H1 (cell line): ENCODE measurements around the gene UBE2L6. TPM values are rescaled to one million over a fixed set of nuclear protein-coding genes. Genes with fewer than 3 reads are reported as not detected.

ENCODE experiments used
- ASH2L ChIP-seq: fragments of 200-600, 300-600 bp; sonication (generic); IDR thresholded peaks from one replicate; pipeline ENCODE4 v1.7.1; 2017; ENCODE audit warnings: low read length
- CHD7 ChIP-seq: fragments of 300-600 bp; sonication (generic); IDR thresholded peaks from 2 replicates; pipeline ENCODE4 v1.7.1; 2012; ENCODE audit warnings: low read length, moderate library complexity, mild to moderate bottlenecking, inconsistent platforms; ENCODE audit not compliant: insufficient replicate concordance
- EGR1 ChIP-seq: IDR thresholded peaks from 2 replicates; pipeline ENCODE4 v1.6.1; 2011; ENCODE audit warnings: low read depth, low read length, borderline replicate concordance
- GABPA ChIP-seq: IDR thresholded peaks from 2 replicates; pipeline ENCODE4 v1.6.1; 2011; ENCODE audit warnings: mild to moderate bottlenecking, low read length, moderate library complexity, borderline replicate concordance; ENCODE audit not compliant: insufficient read depth
- MAFK ChIP-seq: IDR thresholded peaks from 2 replicates; pipeline ENCODE4 v1.6.1; 2012; ENCODE audit warnings: low read depth, mild to moderate bottlenecking, improper control_type of control experiment, low read length
- NANOG ChIP-seq: IDR thresholded peaks from 2 replicates; pipeline ENCODE4 v1.6.1; 2011; ENCODE audit warnings: low read length, low read depth, mild to moderate bottlenecking, inconsistent platforms; ENCODE audit not compliant: insufficient read depth, poor library complexity, severe bottlenecking
- POLR2AphosphoS5 ChIP-seq: IDR thresholded peaks from 2 replicates; pipeline ENCODE4 v1.6.1; 2011; ENCODE audit warnings: low read depth, low read length
- YY1 ChIP-seq: IDR thresholded peaks from 2 replicates; pipeline ENCODE4 v1.6.1; 2011; ENCODE audit warnings: low read depth, mild to moderate bottlenecking, low read length
- polyA plus RNA-seq, 7 experiments: library from polyadenylated mRNA; depleted of rRNA in 3 of 7; stranded (reverse) in 5 of 7; unstranded in 2 of 7; fragments of >200 nt in 5 of 7; fragments of 200-250 nt in 2 of 7; gene quantifications; 1 replicate in 5 of 7; 2 replicates in 1 of 7; 4 replicates in 1 of 7; pipeline versions ENCODE4 v1.2.1 to v1.2.3, GENCODE V29; 2011 to 2013; ENCODE audit warnings: missing spikeins in 2 of 7, mixed read lengths in 2 of 7
- total RNA-seq: library from RNA; stranded (reverse); fragmentation: NEBNext Ultra II Directional; extraction: Animal tissue kit (Norgen Biotek cat#: 25700); gene quantifications from 2 replicates; pipeline ENCODE4 v1.2.1, GENCODE V29; 2021

The UBE2L6 gene
- total and polyA plus RNA-seq, 2 of the 8 experiments (the other 6 are each of a cell fraction or from before 2014, with no cell fraction given), result 67.8 to 89.2 TPM

- TF ChIP-seq CHD7, result no peak
- peak; percentile 70 for TF ChIP-seq ASH2L
- TF ChIP-seq EGR1, result peak; percentile 88
- TF ChIP-seq NANOG, result no peak
- no peak; the same call in none of the 2 replicates for TF ChIP-seq POLR2AphosphoS5
- no peak for TF ChIP-seq GABPA
- no peak for TF ChIP-seq YY1
- TF ChIP-seq MAFK, result no peak
These were observed 30.7 kb upstream of the UBE2L6 start (continued) for GRCh38 chr11:57597916-57598830.
